ENCODE measurements around the gene CCDC154. TPM values are rescaled to one million over a fixed set of nuclear protein-coding genes. Genes with fewer than 3 reads are reported as not detected.
A peak's percentile ranks its signal among the peaks of the same experiment; 100 is the strongest.

The CCDC154 gene
- total RNA-seq: 0.44 and 2.0 TPM in 2 replicates

DNA sequence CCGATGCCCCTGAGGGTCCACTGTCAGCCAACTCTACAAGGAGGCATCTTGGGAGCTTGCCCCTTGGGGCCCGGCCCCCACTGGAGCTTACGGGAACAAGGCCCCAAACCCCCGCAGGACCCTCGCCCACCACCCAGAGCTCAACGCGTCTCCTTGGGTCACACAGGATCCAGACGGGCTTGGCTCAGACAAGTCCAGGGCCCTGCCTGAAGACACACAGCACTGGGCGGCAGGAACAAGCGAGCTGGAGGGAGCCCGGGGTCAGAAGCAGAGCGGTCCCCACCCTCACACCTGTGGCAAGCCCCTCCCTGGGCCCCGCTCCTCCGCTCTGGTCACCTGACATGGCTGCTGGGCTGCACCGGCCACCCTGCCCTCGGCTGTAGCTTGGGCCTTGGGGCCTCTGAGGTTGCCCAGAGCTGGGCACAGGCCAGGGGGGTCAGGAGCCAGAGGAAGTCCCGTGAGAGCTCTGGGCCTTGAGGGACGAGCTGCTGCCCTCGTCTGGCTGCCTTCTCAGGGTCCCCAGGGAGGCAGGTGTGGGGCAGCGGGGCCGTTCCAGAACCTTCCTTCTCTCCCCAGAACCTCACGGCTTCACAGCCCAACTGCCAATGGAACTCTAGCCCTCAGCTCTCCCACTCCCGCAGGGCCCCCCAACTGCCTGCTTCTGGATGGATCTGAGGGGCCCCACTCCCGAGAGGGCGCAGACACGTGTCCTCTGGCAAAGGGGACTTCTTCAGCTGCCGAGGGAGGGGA is at the start of gene CCDC154:
Gene CCDC154 (minus strand): TSS at position 577 of the 750 bp plus-strand sequence. CDS start 234 bp downstream, at position 343.
- no peaks in the 10 kb centered on the region for H3K27me3 Mint-ChIP-seq (ENCODE audit: insufficient read depth)
- no peak for DNase-seq (ENCODE audit: low spot score)
- no peak within 1 kb of the TSS for H3K4me3 Mint-ChIP-seq
- H3K36me3 Mint-ChIP-seq (ENCODE audit: low read depth): no peaks in the 10 kb centered on the region
- intact Hi-C loops (cut with micrococcal nuclease): no loop called here
- no peaks in the 10 kb centered on the region for H3K9me3 Mint-ChIP-seq
- H3K27ac Mint-ChIP-seq: no peak within 1 kb of the TSS
- no peaks in the 10 kb centered on the region for H3K4me1 Mint-ChIP-seq (ENCODE audit: low read depth)

- Mint-ChIP-seq H3K36me3 (ENCODE audit: low read depth) (peaks cover 10% of the 10 kb centered on the region), H3K27ac (peak overlapping the region; percentile 48), H3K27me3 (ENCODE audit: insufficient read depth) (no peaks in the 10 kb centered on the region), H3K4me3 (peak overlapping the region; percentile 90), H3K4me1 (ENCODE audit: low read depth) (peaks cover 8% of the 10 kb centered on the region), H3K9me3 (no peaks in the 10 kb centered on the region)
- DNase-seq (ENCODE audit: low spot score): no peak
- intact Hi-C loops (cut with micrococcal nuclease): loop anchor here (1.0 to 5.0 kb wide), 7 partner anchors 18 to 901 kb away; partner anchors contain the start of genes CLCN7, CRAMP1, IFT140 and MAPK8IP3
These were observed 49.4 kb upstream of the CCDC154 start for GRCh38 chr16:1493746-1494094.

- Mint-ChIP-seq H3K36me3 (ENCODE audit: low read depth) (peaks cover 6% of the 10 kb centered on the region), H3K4me1 (ENCODE audit: low read depth) (peaks cover 8% of the 10 kb centered on the region), H3K27ac (peak within 1 kb of the TSS; percentile 98), H3K27me3 (ENCODE audit: insufficient read depth) (no peaks in the 10 kb centered on the region), H3K9me3 (no peaks in the 10 kb centered on the region), H3K4me3 (peak within 1 kb of the TSS; percentile 92)
- peak; percentile 85 for DNase-seq (ENCODE audit: low spot score)
- intact Hi-C loops (cut with micrococcal nuclease): loop anchor here (1.0 to 5.0 kb wide), 7 partner anchors 18 to 901 kb away; partner anchors contain the start of genes CLCN7, CRAMP1, IFT140 and MAPK8IP3
These were observed 48.8 kb upstream of the CCDC154 start, which contains the start of gene TELO2 for GRCh38 chr16:1492923-1493745. TSS of gene TELO2 (plus strand) at chr16:1493360. CDS start at chr16:1494282, 922 bp downstream.

DNA sequence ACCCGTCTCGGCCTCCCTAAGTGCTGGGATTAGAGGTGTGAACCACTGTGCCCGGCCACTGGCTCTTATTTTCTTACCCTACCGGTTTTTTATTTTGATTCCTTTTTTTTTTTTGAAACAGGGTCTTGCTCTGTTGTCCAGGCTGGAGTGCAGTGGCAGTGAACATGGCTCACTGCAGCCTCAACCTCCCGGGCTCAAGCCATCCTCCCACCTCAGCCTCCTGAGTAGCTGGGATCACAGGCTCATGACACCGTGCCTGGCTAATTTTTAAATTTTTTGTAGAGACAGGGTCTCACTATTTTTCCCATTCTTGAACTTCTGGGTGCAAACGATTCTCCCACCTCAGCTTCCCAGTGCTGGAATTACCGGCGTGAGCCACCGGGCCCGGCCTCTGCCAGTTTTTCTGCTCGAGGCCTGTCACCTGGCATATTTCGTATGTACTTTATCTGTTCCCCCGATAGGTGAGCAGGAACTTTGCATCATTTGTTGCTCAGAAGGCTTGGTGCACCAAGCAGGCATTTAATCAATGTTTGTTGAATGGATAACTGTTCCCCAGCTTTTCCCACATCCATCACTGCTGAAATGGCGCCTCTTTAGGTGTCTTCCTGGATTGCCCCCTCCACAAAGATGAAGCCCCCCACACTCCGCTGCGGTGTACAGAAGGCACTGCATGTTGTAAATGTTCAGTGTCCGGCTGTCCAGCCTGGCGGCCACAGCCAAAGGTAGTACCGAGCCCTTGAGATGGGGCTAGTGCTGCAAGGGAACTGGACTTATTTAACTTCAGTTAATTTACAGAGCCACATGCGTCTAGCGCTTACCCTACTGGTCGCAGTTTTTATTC is 47.9 kb upstream of the CCDC154 start:
- peak overlapping the region; percentile 92 for H3K4me3 Mint-ChIP-seq
- H3K27me3 Mint-ChIP-seq (ENCODE audit: insufficient read depth): no peaks in the 10 kb centered on the region
- intact Hi-C loops (cut with micrococcal nuclease): loop anchor here (2.0 to 5.0 kb wide), 2 partner anchors 114 to 900 kb away; partner anchors contain the start of gene RAB40C
- peaks cover 8% of the 10 kb centered on the region for H3K4me1 Mint-ChIP-seq (ENCODE audit: low read depth)
- H3K27ac Mint-ChIP-seq: peak overlapping the region; percentile 98
- no peaks in the 10 kb centered on the region for H3K9me3 Mint-ChIP-seq
- H3K36me3 Mint-ChIP-seq (ENCODE audit: low read depth): peaks cover 6% of the 10 kb centered on the region
- DNase-seq (ENCODE audit: low spot score): no peak

GRCh38 chr16:1491327-1491726 is 47.0 kb upstream of the CCDC154 start:
- H3K4me3 Mint-ChIP-seq: peak overlapping the region; percentile 4
- DNase-seq (ENCODE audit: low spot score): no peak
- H3K4me1 Mint-ChIP-seq (ENCODE audit: low read depth): peaks cover 8% of the 10 kb centered on the region
- H3K27ac Mint-ChIP-seq: no peak overlapping the region
- intact Hi-C loops (cut with micrococcal nuclease): loop anchor here (5.0 kb wide), 1 partner anchor 899 kb away; the partner anchor contains the start of gene RAB40C
- H3K36me3 Mint-ChIP-seq (ENCODE audit: low read depth): no peaks in the 10 kb centered on the region
- no peaks in the 10 kb centered on the region for H3K9me3 Mint-ChIP-seq
- no peaks in the 10 kb centered on the region for H3K27me3 Mint-ChIP-seq (ENCODE audit: insufficient read depth)

GRCh38 chr16:1489077-1489476 is 44.7 kb upstream of the CCDC154 start:
- H3K36me3 Mint-ChIP-seq (ENCODE audit: low read depth): no peaks in the 10 kb centered on the region
- intact Hi-C loops (cut with micrococcal nuclease): no loop called here
- H3K4me1 Mint-ChIP-seq (ENCODE audit: low read depth): peaks cover 8% of the 10 kb centered on the region
- H3K4me3 Mint-ChIP-seq: no peak overlapping the region
- H3K9me3 Mint-ChIP-seq: no peaks in the 10 kb centered on the region
- no peak for DNase-seq (ENCODE audit: low spot score)
- H3K27me3 Mint-ChIP-seq (ENCODE audit: insufficient read depth): no peaks in the 10 kb centered on the region
- H3K27ac Mint-ChIP-seq: no peak overlapping the region

- no peak for DNase-seq (ENCODE audit: low spot score)
- Mint-ChIP-seq H3K27ac (no peak within 1 kb of the TSS), H3K4me1 (ENCODE audit: low read depth) (peaks cover 8% of the 10 kb centered on the region), H3K9me3 (no peaks in the 10 kb centered on the region), H3K4me3 (no peak within 1 kb of the TSS), H3K36me3 (ENCODE audit: low read depth) (no peaks in the 10 kb centered on the region), H3K27me3 (ENCODE audit: insufficient read depth) (no peaks in the 10 kb centered on the region)
- intact Hi-C loops (cut with micrococcal nuclease): no loop called here
These were observed 44.3 kb upstream of the CCDC154 start, which contains the start of gene PTX4 for GRCh38 chr16:1488619-1489018. TSS of gene PTX4 (minus strand) at chr16:1488944. CDS start at chr16:1488909, 35 bp downstream.

GRCh38 chr16:1488054-1488601 is 43.8 kb upstream of the CCDC154 start:
- Mint-ChIP-seq H3K4me3 (no peak overlapping the region), H3K9me3 (no peaks in the 10 kb centered on the region), H3K27me3 (ENCODE audit: insufficient read depth) (no peaks in the 10 kb centered on the region), H3K36me3 (ENCODE audit: low read depth) (no peaks in the 10 kb centered on the region), H3K27ac (no peak overlapping the region), H3K4me1 (ENCODE audit: low read depth) (peaks cover 8% of the 10 kb centered on the region)
- no peak for DNase-seq (ENCODE audit: low spot score)
- intact Hi-C loops (cut with micrococcal nuclease): no loop called here

- Mint-ChIP-seq H3K4me1 (ENCODE audit: low read depth) (peaks cover 3% of the 10 kb centered on the region), H3K9me3 (no peaks in the 10 kb centered on the region), H3K27me3 (ENCODE audit: insufficient read depth) (no peaks in the 10 kb centered on the region), H3K27ac (no peak overlapping the region), H3K4me3 (no peak overlapping the region), H3K36me3 (ENCODE audit: low read depth) (no peaks in the 10 kb centered on the region)
- intact Hi-C loops (cut with micrococcal nuclease): no loop called here
- no peak for DNase-seq (ENCODE audit: low spot score)
These were observed 43.2 kb upstream of the CCDC154 start for GRCh38 chr16:1487395-1488053.

DNA sequence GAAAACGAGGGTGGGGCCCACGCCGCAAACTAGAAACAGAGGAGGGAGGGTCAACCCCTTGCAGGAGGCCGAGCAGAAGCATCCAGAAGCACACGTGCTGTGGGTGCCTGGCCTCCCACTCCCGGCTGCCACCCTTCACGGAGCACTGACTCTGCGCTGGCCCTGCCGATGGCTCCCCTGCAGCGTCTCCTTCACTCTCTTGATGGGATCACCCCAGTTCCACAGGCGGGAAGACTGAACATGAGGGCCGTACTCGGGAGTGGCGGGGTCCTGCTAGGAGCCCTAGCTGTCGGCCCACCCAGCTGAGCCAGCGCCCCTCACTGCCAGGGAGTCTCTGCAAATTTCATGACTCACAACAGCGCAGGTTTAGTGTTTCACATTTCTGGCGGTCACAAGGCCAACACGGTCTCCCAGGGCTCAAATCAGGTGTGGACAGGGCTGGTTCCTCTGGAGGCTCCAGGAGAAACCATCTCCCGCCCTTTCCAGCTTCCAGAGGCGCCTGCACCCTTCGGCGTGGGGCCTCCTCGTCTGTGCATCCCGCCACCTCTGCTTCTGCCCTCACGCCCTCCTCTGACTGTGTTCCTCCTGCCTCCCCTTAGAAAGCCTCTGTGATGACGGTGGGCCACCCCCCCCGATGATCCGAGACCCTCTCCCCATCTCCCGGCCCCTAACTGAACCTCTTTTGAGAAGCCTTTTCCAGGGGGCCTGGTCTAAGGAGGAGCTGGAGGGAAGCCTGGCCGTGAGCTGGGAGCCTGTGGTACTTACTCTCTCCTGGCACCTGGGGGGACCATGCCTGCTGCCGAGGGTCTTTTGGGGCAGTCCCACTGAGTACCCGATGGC is 42.4 kb upstream of the CCDC154 start:
- DNase-seq (ENCODE audit: low spot score): no peak
- H3K27me3 Mint-ChIP-seq (ENCODE audit: insufficient read depth): no peaks in the 10 kb centered on the region
- no peaks in the 10 kb centered on the region for H3K36me3 Mint-ChIP-seq (ENCODE audit: low read depth)
- no peaks in the 10 kb centered on the region for H3K9me3 Mint-ChIP-seq
- intact Hi-C loops (cut with micrococcal nuclease): no loop called here
- no peak overlapping the region for H3K27ac Mint-ChIP-seq
- H3K4me1 Mint-ChIP-seq (ENCODE audit: low read depth): no peaks in the 10 kb centered on the region
- H3K4me3 Mint-ChIP-seq: no peak overlapping the region

- no peak for DNase-seq (ENCODE audit: low spot score)
- Mint-ChIP-seq H3K36me3 (ENCODE audit: low read depth) (no peaks in the 10 kb centered on the region), H3K9me3 (no peaks in the 10 kb centered on the region), H3K4me3 (no peak overlapping the region), H3K4me1 (ENCODE audit: low read depth) (no peaks in the 10 kb centered on the region), H3K27ac (no peak overlapping the region), H3K27me3 (ENCODE audit: insufficient read depth) (peaks cover 3% of the 10 kb centered on the region)
- intact Hi-C loops (cut with micrococcal nuclease): no loop called here
These were observed 41.6 kb upstream of the CCDC154 start for GRCh38 chr16:1485847-1486496.

Data from activated T-helper 1 cell treated with anti-CD3 and anti-CD28 coated beads, Interleukin-12 subunit alpha, Interleukin-12 subunit beta, Interleukin-2, Interleukin-4 antibody, amounts not matched to agents 30 ng/mL and 10 ng/mL and 1 ng/mL, durations not matched to agents 14 hours and 24 hours and 36 hours (primary cell).